ENCODE data around the gene FPR3.
"Not testable (repeated sequence)": the region's sequence is repeated elsewhere in the genome, so short reads cannot be mapped to it uniquely, and the experiment has no call there.

The FPR3 gene, protein sequence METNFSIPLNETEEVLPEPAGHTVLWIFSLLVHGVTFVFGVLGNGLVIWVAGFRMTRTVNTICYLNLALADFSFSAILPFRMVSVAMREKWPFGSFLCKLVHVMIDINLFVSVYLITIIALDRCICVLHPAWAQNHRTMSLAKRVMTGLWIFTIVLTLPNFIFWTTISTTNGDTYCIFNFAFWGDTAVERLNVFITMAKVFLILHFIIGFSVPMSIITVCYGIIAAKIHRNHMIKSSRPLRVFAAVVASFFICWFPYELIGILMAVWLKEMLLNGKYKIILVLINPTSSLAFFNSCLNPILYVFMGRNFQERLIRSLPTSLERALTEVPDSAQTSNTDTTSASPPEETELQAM

DNA sequence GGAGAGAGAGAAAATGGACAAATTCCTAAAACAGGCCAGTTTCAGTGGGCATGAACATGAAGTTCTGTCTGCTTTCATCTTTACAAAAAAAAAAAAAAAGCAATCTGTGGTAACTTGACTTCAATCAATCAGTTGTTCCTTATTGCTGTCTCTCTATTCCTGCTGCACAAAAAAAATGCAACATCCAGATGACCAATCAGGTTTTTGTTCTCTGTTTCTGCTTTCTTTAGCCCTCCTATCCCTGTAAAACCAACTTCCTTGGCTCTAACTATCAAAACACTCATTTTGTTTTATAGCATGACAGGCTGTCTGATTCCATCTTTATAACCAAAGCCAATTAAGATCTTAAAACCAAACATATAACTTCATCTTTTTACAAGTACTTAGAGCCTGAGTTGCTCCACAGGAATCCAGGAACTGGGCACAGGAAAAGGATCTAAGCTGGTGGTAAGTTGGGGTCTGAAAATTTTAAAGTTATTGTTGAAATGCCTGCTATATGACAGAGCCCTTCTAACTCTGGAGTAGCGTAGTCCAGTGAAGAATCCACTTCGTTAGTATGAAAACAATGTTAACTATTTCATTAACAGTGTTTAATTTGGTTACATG, at the start of gene FPR3:
FPR3 (plus strand) TSS at position 273 of the 606 bp plus-strand sequence. CDS start 28,592 bp downstream, outside the sequence.
- no peak for DNase-seq

DNA sequence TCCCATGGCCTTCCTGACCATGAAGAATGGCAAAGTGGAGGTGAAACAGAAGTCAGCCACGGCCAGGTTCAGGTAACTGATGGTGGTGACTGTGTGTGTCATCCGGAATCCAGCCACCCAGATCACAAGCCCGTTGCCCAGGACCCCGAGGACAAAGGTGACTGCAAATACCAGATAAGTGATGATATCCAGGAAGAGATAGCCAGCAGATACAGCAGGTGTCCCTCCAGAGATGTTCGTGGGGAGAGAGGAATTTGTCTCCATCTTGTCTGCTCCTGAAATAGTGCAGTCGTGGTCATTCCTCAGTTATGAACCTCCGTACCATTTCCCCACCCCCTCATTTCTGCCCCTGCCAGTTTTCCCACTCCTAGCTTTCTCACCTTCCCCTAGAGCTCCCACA, 48.2 kb upstream of the FPR3 start:
- DNase-seq: no peak

GRCh38 chr19:51749979-51750378, 45.0 kb upstream of the FPR3 start:
- DNase-seq: no peak

DNA sequence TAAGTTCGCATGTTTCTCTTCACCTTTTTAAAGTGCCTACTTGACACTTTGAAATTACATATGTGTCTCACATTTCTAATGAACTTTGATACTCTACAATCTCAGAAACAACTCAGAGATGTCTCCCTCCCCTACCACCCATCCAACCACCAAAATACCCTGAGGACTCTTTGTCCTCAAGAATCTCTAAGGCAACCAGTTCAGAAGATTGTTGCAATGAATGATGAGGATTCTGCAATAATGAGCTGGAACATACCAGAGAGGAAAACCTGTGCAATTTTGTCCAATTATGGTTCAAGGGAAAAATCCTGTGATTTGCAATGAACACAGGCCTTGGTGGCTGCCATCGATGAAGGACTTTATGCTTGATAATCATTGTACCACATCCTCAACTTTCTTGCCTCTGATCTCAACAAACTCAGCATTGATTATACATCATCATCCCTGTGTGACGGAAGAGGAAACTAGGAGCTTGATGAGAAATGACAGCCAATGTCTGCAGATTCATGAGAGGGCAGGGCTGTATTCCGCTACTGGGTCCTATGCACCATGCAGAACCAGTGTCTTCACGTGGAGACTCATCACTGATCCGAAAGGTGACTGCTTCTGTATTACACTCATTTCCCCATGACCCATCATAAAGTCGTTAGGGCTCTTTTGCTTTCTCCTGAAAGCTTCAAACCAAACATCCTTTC, 44.4 kb upstream of the FPR3 start:
- no peak for DNase-seq

DNA sequence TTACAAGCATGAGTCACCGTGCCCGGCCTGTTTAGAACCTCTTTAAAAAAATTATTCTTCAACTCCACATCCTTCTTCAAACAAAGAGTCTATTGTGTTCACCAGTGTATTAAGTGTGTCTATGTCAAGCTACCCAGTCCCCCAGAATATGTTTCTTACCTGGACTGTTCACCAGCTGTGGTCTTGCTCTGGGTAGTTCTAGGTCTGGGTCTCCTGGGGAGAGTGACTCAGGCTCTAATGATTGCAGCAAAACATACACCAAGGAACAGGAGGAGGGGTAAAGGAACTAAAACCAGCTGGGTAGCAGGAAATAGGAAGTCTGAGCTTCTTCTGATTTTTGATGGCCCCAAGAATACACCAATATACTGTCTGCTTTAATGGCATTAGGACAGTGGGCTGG, 43.3 kb upstream of the FPR3 start, which contains the start of gene FPR1:
FPR1 (minus strand) TSS at position 224 of the 400 bp plus-strand sequence. CDS start 4,884 bp downstream, outside the sequence.
- peak; percentile 29 for DNase-seq

- DNase-seq: no peak
Observed at GRCh38 chr19:51754109-51754508, 40.8 kb upstream of the FPR3 start.

DNA sequence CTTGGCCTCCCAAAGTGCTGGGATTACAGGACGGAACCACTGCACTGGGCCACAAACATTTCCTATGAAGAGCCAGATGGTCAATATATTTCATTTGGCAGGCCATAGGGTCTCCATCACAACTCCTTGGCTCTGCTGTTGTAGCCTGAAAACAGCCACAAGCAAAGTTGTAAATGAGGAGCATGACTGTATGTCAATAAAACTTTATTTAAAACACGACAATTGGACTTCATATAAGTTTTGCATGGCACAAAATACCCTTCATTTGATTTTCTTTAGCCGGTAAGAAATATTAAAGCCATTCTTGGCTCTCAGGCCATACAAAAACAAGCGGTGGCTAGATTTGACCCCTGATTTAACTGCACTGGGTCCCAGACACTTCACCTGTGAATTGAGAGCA, 40.2 kb upstream of the FPR3 start:
- no peak for DNase-seq

DNA sequence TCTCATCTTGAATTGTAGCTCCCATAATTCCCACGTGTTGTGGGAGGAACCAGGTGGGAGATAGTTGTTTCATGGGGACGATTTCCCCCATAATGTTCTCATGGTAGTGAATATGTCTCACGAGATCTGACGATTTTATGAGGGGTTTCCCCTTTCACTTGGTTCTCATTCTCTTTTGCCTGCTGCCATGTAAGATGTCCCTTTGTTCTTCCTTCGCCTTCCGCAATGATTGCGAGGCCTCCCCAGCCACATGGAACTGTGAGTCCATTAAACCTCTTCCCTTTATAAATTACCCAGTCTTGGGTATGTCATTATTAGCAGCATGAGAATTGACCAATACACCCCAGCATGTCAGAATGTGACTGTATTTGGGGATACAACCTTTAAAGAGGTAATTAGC, 39.4 kb upstream of the FPR3 start:
- DNase-seq: no peak

DNA sequence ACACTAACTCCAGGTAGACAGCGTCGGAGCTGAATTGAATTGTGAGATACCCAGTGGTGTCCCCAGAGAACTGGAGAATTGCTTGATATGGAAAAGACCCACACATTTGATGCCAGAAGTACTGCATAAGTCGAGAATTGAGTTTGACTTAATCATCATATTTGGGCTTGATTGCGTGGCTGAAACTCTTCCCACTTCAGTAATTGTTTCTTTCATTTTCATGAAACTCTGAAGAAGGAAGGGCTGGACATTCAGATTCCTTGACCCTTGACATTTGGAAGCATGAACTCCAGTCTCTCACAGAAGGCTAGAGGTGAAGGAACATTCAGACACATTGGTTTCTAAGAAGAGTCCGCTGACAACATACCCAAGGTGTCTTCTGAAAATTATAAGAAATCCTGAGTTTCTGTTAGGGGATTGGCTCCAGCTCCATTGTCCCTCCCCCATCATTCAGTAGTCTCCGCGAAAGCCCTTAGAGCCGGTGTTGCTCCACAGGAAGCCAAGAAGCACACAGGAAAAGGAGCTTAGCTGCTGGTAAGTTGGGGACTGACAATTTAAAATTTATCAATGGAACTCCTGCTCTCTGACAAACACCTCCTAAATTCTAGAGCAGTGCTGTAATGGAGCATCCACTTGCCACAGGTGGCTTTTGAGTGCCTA, 34.1 kb upstream of the FPR3 start, which contains the start of gene FPR2:
FPR2 (plus strand) TSS at position 484 of the 660 bp plus-strand sequence. CDS start 7,479 bp downstream, outside the sequence.
- DNase-seq: peak; percentile 55

GRCh38 chr19:51761696-51762095, 33.3 kb upstream of the FPR3 start:
- DNase-seq: no peak

- peak; percentile 45 for DNase-seq
Observed at GRCh38 chr19:51765086-51765485, 29.9 kb upstream of the FPR3 start.

- DNase-seq: no peak
Observed at GRCh38 chr19:51766461-51766860, 28.5 kb upstream of the FPR3 start.

DNA sequence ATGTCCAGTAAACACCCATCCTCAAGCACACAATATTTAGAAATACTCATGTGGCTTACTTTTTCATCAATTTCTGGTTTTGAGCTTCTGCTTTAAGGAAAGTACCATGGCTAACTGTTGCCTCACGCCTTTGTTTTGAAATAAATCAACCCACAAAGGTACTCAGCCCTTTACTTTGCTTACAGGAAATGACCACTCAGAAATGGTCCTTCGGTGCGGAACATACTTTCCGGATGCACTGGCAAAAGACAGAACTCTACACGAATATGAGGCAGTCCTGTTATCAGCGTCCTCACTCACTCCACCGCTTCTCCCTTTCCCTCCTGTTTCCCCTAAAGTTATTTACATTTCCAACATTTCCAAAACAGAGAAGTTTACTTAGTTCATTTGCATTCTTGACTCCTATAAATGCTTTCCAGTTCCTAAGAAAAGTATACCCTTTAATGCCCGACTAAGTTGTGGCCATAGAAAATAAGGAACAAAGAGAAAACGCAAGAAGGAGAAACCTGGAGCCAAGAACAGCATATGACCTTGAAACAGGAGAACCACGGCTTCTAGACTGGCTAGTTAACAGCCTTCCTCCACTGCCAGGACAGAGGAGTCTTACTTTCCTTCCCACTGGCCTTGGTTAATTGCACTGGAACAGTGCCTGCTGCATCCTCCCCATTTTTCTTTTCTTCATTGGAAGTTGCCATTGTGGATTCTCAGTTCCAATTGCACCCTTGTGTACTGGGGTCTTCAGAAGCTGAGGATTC, 23.4 kb upstream of the FPR3 start:
- peak; percentile 81 for DNase-seq

DNA sequence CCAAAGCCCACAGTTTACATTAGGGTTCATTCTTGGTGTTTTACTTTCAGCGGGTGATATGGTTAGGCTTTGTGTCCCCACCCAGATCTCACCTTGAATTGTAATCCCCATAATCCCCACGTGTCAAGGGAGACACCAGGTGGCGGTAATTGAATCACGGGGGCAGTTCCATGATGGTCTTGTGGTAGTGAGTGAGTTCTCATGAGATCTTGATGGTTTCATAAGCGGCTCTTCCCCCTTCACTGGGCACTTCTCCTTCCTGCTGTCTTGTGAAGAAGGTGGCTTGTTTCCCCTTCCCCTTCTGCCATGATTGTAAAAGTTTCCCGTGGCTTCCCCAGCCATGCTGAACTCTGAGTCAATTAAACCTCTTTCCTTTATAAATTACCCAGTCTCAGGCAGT, 22.0 kb upstream of the FPR3 start:
- peak; percentile 27 for DNase-seq

- DNase-seq: not testable (repeated sequence)
Observed at GRCh38 chr19:51776561-51776960, 18.4 kb upstream of the FPR3 start.

DNA sequence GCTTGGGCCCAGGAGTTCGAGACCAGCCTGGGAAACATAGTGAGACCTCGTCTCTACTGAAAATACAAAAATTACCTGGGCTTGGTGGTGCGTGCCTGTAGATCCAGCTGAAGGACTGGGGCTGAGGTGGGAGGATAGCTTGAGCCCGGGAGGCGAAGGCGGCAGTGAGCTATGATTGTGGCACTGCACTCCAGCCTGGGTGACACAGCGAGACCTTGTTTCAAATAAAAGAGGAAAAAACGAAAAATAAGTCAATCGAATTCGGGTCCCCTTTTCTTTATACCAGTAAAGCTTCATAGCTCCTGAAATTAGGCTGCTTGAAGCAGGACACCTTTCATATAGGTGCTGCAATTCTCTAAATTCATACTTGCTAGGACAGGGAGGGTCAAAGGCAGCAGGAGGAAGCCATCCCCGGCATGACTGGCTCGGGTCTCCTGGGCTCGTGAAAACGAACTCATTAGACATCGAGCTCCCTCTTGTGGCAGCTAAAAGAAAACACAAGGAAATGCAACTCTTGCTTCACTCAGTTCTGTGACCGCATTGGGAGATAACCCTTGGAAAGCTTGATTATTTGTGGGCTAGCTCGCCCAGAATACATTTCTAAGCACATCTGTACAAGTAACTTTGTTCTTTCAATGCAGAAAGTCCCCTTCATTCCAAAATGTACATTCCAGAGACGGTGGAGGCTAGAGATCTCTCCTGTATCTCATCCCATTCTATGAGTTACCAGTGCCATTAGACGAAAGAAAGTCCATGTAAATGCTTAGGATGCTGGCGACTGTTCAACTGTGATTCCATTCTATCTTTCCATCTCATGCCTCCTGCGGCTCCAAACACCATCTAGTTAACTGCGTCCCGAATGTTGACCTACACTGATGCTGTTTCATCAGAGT, 17.1 kb upstream of the FPR3 start:
- DNase-seq: peak; percentile 93

GRCh38 chr19:51779181-51779580, 15.8 kb upstream of the FPR3 start:
- DNase-seq: no peak

DNA sequence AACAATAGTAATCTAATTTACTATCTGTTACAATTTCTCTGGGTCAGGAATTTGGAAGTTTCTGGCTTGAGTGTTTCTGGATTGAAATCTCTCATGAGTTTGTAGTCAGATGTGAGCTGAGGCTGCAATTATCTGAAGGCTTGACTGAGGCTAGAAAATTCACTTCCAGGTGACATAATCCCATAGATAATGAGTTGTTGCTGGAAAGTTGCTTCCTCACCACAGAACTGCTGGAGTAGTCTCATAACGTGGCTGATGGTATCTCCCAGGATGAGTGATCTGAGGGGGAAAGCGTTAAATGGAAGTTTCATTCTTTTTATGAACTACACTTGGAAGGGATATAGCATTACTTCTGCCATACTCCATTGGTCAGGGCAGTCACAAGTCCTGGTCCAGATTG, 15.3 kb upstream of the FPR3 start:
- no peak for DNase-seq

DNA sequence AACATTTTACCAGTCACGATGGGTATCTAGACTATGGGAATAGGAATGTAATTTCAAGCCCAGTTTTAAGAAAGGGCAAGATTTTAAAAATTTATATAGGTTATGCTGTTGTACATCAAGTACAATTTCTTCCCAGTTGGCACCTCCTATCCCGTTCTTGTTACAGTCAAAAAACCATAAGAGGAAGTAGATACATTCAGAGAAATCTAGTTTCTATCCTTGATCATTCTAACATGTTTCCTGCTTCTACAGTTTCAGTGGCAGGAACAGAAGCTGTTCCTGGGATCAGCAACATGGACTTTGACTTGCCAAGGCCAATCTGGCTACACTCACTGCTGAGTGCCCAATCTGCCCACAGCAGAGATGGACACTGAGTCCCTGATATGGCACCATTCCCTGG, 14.7 kb upstream of the FPR3 start:
- no peak for DNase-seq

DNA sequence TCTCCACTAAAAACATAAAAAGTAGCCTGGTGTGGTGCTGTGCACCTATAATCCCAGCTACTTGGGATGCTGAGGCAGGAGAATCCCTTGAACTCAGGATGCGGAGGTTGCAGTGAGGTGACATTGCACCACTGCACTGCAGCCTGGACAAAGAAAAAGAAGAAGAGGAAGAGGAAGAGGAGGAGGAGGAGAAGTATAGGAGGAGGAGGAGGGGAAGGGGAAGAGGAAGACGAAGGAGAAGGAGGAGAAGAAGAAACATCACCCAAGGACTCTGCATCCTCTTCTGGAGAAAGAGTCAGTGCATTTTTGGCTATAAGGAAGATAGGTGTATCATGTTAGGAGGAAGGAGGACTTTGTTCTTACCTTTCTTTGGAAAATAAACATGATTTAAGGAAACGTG, 13.0 kb upstream of the FPR3 start:
- DNase-seq: no peak

- DNase-seq: peak; percentile 86
Observed at GRCh38 chr19:51783372-51783771, 11.6 kb upstream of the FPR3 start.
